A673 (cell line): ENCODE results near the gene INHBB. TPM values are rescaled to one million over a fixed set of nuclear protein-coding genes. Genes with fewer than 3 reads are reported as not detected.

Experiments used
- BruUV-seq: library from RNA; stranded (reverse); fragments of 400-500 nt; replicated peaks from 2 replicates; lab custom pipeline; 2021; lab: Mats Ljungman, UMichigan
- CTCF ChIA-PET: fragments of 300-600 bp; sonication (Branson Sonifier 250); formaldehyde crosslinking; loops from one replicate; lab custom pipeline; 2022; ENCODE audit warnings: antibody characterized with exemption; lab: Charles Lee
- POLR2A ChIA-PET: fragments of 300-600 bp; sonication (Branson Sonifier 250); formaldehyde crosslinking; loops from one replicate; lab custom pipeline; 2022; ENCODE audit warnings: antibody characterized with exemption; ENCODE audit not compliant: low non-redundant PET; lab: Charles Lee
- DNase-seq: peaks from one replicate; pipeline ENCODE4 v3.0.0-alpha.2; 2015; ENCODE audit warnings: low spot score
- H3K27ac ChIP-seq: fragments of 200-600 bp; sonication (generic); 2 replicates; pipeline ENCODE4 v1.5.1; 2016; ENCODE audit warnings: mixed run types, low read depth, mild to moderate bottlenecking, mixed read lengths, antibody characterized with exemption, low read length; ENCODE audit not compliant: poor library complexity, severe bottlenecking
- H3K27me3 ChIP-seq: fragments of 200-600 bp; sonication (generic); replicated peaks from 2 replicates; pipeline ENCODE4 v1.6.1; 2017; ENCODE audit warnings: mixed run types, low read depth, mild to moderate bottlenecking, mixed read lengths, antibody characterized with exemption, low read length; ENCODE audit not compliant: insufficient read depth, poor library complexity
- H3K36me3 ChIP-seq: fragments of 200-600 bp; sonication (generic); 2 replicates; pipeline ENCODE4 v1.6.1; 2016; ENCODE audit warnings: mixed run types, mild to moderate bottlenecking, mixed read lengths, antibody characterized with exemption, low read length; ENCODE audit not compliant: insufficient read depth, poor library complexity, severe bottlenecking
- H3K4me1 ChIP-seq: fragments of 200-600 bp; sonication (generic); 2 replicates; pipeline ENCODE4 v1.6.1; 2017; ENCODE audit warnings: mixed run types, mild to moderate bottlenecking, mixed read lengths, antibody characterized with exemption, low read length; ENCODE audit not compliant: insufficient read depth, poor library complexity, severe bottlenecking
- H3K4me3 ChIP-seq: fragments of 200-600 bp; sonication (generic); 2 replicates; pipeline ENCODE4 v1.5.1; 2016; ENCODE audit warnings: low read depth, mixed run types, mild to moderate bottlenecking, mixed read lengths, low read length; ENCODE audit not compliant: poor library complexity, severe bottlenecking
- H3K9me3 ChIP-seq: fragments of 200-600 bp; sonication (generic); 2 replicates; pipeline ENCODE4 v1.6.1; 2016; ENCODE audit warnings: mixed run types, low read depth, mild to moderate bottlenecking, mixed read lengths, antibody characterized with exemption, low read length; ENCODE audit not compliant: poor library complexity, severe bottlenecking
- EZH2 ChIP-seq: fragments of 200-600 bp; sonication (generic); IDR thresholded peaks from 2 replicates; pipeline ENCODE4 v1.6.1; 2017; ENCODE audit warnings: borderline replicate concordance, low read depth, mild to moderate bottlenecking, mixed read lengths, antibody characterized with exemption, low read length; ENCODE audit not compliant: poor library complexity, severe bottlenecking
- intact Hi-C: fragments of 100-400 bp; cut with micrococcal nuclease; formaldehyde crosslinking; loops from one replicate; pipeline ENCODE4 v1.10.0; 2022; ENCODE audit not compliant: unreplicated experiment
- total RNA-seq: library from RNA; stranded (reverse); gene quantifications from 2 replicates; pipeline ENCODE4 v1.2.3, GENCODE V29; 2021
- TF ChIP-seq, protein P1 (sequence below): fragments of 300-800, 200-600 bp; sonication (generic); conservative IDR thresholded peaks from 2 replicates; pipeline ENCODE4 v1.5.1; 2017; ENCODE audit warnings: low read depth, mild to moderate bottlenecking, antibody characterized with exemption, low read length, moderate library complexity, mixed read lengths

INHBB gene
- total RNA-seq, 1 experiment from 2014 or later = 0.09 TPM

GRCh38 chr2:120341977-120342376 is 4.0 kb upstream of the INHBB start:
- intact Hi-C loops = loop anchor here (2.0 to 10.0 kb wide), 3 partner anchors 95 to 339 kb away; no protein-coding TSS in a partner anchor
- no TSS peak for BruUV-seq
- TF ChIP-seq, protein P1, sequence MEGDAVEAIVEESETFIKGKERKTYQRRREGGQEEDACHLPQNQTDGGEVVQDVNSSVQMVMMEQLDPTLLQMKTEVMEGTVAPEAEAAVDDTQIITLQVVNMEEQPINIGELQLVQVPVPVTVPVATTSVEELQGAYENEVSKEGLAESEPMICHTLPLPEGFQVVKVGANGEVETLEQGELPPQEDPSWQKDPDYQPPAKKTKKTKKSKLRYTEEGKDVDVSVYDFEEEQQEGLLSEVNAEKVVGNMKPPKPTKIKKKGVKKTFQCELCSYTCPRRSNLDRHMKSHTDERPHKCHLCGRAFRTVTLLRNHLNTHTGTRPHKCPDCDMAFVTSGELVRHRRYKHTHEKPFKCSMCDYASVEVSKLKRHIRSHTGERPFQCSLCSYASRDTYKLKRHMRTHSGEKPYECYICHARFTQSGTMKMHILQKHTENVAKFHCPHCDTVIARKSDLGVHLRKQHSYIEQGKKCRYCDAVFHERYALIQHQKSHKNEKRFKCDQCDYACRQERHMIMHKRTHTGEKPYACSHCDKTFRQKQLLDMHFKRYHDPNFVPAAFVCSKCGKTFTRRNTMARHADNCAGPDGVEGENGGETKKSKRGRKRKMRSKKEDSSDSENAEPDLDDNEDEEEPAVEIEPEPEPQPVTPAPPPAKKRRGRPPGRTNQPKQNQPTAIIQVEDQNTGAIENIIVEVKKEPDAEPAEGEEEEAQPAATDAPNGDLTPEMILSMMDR = no peak
- TF ChIP-seq EZH2 = no peak
- DNase-seq = no peak
- peaks cover 51% of the 10 kb centered on the region for H3K27me3 ChIP-seq
- no peak overlapping the region for H3K4me3 ChIP-seq
- H3K27ac ChIP-seq = no peak overlapping the region
- CTCF ChIA-PET = interaction anchor here (0.6 kb wide), 1 partner anchor 352 kb away, joined by 8 read pairs; no protein-coding TSS in a partner anchor
- POLR2A ChIA-PET = no interaction called here
- no peaks in the 10 kb centered on the region for H3K9me3 ChIP-seq
- peaks cover 13% of the 10 kb centered on the region for H3K4me1 ChIP-seq
- no peaks in the 10 kb centered on the region for H3K36me3 ChIP-seq

GRCh38 chr2:120342446-120342845 is 3.5 kb upstream of the INHBB start:
- ChIA-PET CTCF (interaction anchor here (0.6 kb wide), 1 partner anchor 351 kb away, joined by 8 read pairs; no protein-coding TSS in a partner anchor), POLR2A (no interaction called here)
- TF ChIP-seq, protein P1 = no peak
- Histone ChIP-seq H3K4me3 (no peak overlapping the region), H3K27me3 (peaks cover 55% of the 10 kb centered on the region), H3K9me3 (no peaks in the 10 kb centered on the region), H3K4me1 (peaks cover 13% of the 10 kb centered on the region), H3K27ac (no peak overlapping the region), H3K36me3 (no peaks in the 10 kb centered on the region)
- no peak for DNase-seq
- intact Hi-C loops = loop anchor here (2.0 to 10.0 kb wide), 3 partner anchors 94 to 338 kb away; no protein-coding TSS in a partner anchor
- no TSS peak for BruUV-seq

DNA sequence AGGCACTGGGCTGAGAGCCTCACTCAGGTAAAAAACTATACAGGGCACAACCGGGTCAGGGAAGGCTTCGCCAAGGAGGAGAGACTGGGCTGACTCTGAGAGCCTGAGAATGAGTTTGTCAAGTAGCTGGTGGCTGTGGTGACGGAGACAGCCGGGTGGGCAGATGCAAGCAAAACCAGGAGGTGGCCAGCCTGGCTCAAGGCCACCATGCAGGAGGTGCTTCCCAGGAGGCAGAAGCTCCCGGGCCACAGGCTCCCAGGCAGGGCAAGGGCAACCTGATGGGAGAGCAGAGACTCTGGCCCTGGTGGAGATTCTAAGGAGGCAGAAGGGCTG is 2.9 kb upstream of the INHBB start:
- intact Hi-C loops = loop anchor here (2.0 to 10.0 kb wide), 3 partner anchors 94 to 338 kb away; no protein-coding TSS in a partner anchor
- ChIA-PET CTCF (interaction anchor here (1.0 to 1.1 kb wide), 2 partner anchors 210 to 337 kb away, joined by 4 to 5 read pairs; no protein-coding TSS in a partner anchor), POLR2A (no interaction called here)
- DNase-seq = no peak
- Histone ChIP-seq H3K36me3 (no peaks in the 10 kb centered on the region), H3K4me3 (no peak overlapping the region), H3K27me3 (peaks cover 61% of the 10 kb centered on the region), H3K9me3 (no peaks in the 10 kb centered on the region), H3K27ac (no peak overlapping the region), H3K4me1 (peaks cover 13% of the 10 kb centered on the region)
- TF ChIP-seq, protein P1 = no peak
- TF ChIP-seq EZH2 = no peak
- BruUV-seq = no TSS peak
